ENCODE results near the gene GCLC.

The GCLC gene

DNA sequence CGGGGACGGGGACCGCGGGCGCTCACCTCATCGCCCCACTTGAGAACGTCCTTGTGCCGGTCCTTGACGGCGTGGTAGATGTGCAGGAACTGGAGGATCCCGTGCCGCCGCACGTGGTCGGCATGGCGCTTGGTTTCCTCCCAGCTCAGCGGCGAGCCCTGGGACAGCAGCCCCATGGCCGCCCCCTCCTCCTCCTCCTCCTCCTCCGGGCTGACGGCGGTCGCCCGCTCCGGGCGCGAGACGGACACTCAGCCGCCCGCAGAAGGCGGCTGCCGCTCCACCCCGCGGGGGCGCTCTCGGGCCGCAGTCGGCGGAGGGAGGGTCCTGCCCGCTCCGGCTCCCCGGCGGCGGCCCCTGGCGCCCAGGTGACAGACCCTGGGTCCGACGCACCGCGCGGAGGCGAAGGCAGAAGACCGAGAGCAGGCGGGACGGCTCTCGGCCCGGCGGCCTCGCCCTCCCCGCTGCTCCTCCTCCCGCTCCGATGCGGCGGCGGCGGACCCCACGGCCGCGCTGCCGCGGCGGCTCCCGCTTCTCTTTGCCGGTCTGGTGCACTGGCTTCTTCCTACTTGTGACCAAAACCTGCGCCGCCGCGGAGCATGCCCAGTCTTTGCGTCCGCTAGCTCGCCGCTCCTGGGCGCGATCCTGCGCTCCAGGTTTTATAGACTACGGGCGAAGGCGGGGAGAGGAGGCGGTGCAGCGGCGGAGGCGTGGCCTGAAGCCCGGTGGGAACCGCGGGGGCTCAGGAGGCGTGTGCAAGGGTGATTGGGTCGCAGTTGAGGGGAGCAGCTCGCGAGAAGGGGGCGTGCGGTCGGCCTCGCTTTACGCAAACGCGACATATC lies at the start of gene GCLC:
GCLC (minus strand) TSS at position 632 of the 839 bp plus-strand sequence; CDS start at position 176, 456 bp downstream.
- H3K4me3 ChIP-seq (ENCODE audit: low read depth in 1 of 2, low read length in 2 of 2), result peak within 1 kb of the TSS; percentile 80 to 91
- H3K9ac ChIP-seq (ENCODE audit: low read length), result peak within 1 kb of the TSS; percentile 63
- H3K4me1 ChIP-seq (ENCODE audit: insufficient read depth, low read length), result peaks cover 49% of the 10 kb centered on the region
- H3K27ac ChIP-seq (ENCODE audit: low read depth, low read length), result peak within 1 kb of the TSS; percentile 88
- H3K9me3 ChIP-seq (ENCODE audit: low read length), result no peaks in the 10 kb centered on the region
- H3K27me3 ChIP-seq (ENCODE audit: control insufficient read depth in 1 of 2, insufficient read depth in 2 of 2, low read length in 2 of 2), result no peaks in the 10 kb centered on the region
- H3K36me3 ChIP-seq (ENCODE audit: insufficient read depth, low read length), result no peaks in the 10 kb centered on the region

DNA sequence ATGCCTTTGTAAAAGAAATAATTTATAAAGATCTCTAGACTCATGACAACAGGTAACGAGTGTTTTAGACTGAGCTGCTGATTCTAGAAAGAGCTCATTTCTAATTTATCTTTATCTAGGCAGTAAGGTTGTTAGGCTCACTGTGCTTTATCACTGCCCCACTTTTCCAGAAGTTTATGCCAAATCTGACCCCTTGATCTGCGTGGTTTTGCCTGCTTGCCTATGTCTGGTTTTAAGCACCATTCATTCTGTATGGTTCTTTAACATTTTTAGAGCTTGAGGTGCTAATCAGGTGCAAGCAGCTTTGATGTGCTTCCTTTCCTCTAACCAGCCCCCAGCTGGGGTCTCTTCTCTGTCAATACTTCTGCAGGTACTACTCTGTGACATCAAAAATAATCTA lies 49.7 kb upstream of the GCLC start:
- Histone ChIP-seq H3K36me3 (ENCODE audit: insufficient read depth, low read length) (no peaks in the 10 kb centered on the region), H3K9ac (ENCODE audit: low read length) (no peak overlapping the region), H3K9me3 (ENCODE audit: low read length) (no peaks in the 10 kb centered on the region), H3K27ac (ENCODE audit: low read depth, low read length) (no peak overlapping the region), H3K27me3 (ENCODE audit: control insufficient read depth in 1 of 2, insufficient read depth in 2 of 2, low read length in 2 of 2) (no peaks in the 10 kb centered on the region), H3K4me1 (ENCODE audit: insufficient read depth, low read length) (no peaks in the 10 kb centered on the region), H3K4me3 (ENCODE audit: low read depth in 1 of 2, low read length in 2 of 2) (no peak overlapping the region)

DNA sequence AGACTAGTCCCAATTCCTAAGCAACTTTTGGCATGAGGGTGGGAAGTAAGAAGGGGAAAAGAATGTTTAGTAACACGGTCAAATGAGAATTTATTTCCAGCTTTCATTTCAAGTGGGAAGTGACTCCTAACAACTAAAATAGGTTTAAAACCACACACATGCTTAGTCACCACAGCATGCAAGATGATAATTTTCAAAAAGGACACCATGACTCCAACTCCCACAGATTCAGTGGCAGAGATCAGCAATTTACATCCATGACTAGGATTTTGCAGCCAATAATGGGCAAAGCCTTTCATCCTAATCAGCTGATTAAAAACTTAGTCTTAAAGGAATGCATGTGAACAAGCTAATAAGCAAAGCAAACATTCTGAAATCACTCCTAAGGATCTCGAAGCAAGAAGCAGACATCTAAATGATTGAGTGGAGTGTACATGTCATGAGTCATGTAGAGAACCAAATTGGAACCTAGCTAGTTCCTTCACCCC lies 48.1 kb upstream of the GCLC start:
- Histone ChIP-seq H3K27ac (ENCODE audit: low read depth, low read length) (no peak overlapping the region), H3K4me3 (ENCODE audit: low read depth in 1 of 2, low read length in 2 of 2) (no peak overlapping the region), H3K9me3 (ENCODE audit: low read length) (no peaks in the 10 kb centered on the region), H3K4me1 (ENCODE audit: insufficient read depth, low read length) (no peaks in the 10 kb centered on the region), H3K27me3 (ENCODE audit: control insufficient read depth in 1 of 2, insufficient read depth in 2 of 2, low read length in 2 of 2) (no peaks in the 10 kb centered on the region), H3K9ac (ENCODE audit: low read length) (no peak overlapping the region), H3K36me3 (ENCODE audit: insufficient read depth, low read length) (no peaks in the 10 kb centered on the region)

DNA sequence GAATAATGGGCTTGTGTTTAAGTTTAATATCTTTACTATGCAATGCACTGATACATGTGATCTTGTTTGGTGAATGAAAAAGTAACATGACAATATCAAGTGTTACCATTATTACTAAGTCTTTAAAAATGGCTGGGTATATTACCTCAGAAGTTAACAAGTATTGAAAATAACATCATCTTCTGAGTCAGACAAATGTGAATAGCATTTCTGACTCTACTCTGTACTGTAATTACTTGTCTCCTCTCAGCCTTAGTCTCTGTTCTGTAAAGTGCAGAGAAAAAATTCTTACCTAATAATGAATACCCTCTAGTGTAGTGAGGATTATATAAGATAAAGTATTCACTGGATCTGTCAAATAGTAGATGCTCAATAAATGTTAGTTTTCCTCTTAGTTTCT lies 47.0 kb upstream of the GCLC start:
- Histone ChIP-seq H3K9me3 (ENCODE audit: low read length) (no peaks in the 10 kb centered on the region), H3K27me3 (ENCODE audit: control insufficient read depth in 1 of 2, insufficient read depth in 2 of 2, low read length in 2 of 2) (no peaks in the 10 kb centered on the region), H3K4me1 (ENCODE audit: insufficient read depth, low read length) (no peaks in the 10 kb centered on the region), H3K27ac (ENCODE audit: low read depth, low read length) (no peak overlapping the region), H3K4me3 (ENCODE audit: low read depth in 1 of 2, low read length in 2 of 2) (no peak overlapping the region), H3K36me3 (ENCODE audit: insufficient read depth, low read length) (no peaks in the 10 kb centered on the region), H3K9ac (ENCODE audit: low read length) (no peak overlapping the region)

DNA sequence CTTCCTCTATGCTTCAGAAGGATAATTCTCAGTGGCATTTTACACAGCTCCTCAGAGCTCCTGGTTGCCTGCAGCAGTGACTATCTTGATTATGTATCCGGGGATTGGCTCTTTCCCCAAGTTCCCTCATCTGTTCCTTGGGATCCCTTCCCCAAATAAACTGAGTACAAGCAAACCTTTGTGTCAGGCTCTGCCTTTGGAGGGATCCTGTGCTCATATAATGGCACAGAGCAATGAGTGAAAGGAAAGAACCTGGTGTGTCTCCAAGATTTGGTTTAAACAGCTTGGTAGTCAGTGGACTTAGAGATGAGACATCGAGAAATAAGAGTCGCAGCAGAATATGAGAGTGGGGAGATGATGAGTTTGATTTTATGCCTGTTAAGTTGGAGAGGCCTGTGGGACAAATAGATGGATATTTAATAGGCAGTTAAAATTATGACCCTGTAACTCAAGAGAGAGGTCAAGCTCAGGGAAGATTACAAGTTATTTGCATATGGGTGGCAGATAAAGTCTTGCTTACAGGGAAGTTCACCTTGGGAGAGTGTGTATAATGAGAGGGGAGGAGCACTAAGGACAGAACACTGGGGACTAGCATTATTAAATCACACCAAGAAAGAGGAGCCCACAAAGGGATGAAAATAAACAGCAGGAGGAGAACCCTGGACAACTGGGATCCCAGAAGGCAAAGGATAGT lies 44.1 kb upstream of the GCLC start:
- H3K4me1 ChIP-seq (ENCODE audit: insufficient read depth, low read length), result no peaks in the 10 kb centered on the region

DNA sequence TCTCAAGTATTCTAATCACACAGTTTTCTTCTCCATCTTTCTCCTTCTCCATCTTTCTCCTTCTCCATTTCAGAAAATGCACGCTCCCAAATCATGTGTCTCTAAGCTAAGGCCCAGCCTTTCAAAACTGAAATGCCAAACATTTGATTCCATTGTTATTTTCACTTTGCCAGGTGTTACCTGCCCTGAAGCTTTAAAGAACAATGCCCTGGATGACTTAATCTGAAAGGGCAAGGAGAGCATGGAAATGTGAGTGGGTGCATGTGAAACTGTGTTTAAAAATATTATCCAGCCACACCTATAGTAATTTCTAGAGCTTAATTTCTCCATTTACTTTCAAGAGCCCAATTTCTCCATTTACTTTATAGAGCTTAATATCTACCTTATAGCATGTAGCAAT lies 42.4 kb upstream of the GCLC start:
- Histone ChIP-seq H3K4me1 (ENCODE audit: insufficient read depth, low read length) (peaks cover under 1% of the 10 kb centered on the region), H3K27ac (ENCODE audit: low read depth, low read length) (no peak overlapping the region), H3K4me3 (ENCODE audit: low read depth in 1 of 2, low read length in 2 of 2) (no peak overlapping the region), H3K36me3 (ENCODE audit: insufficient read depth, low read length) (no peaks in the 10 kb centered on the region), H3K9me3 (ENCODE audit: low read length) (no peaks in the 10 kb centered on the region), H3K27me3 (ENCODE audit: control insufficient read depth in 1 of 2, insufficient read depth in 2 of 2, low read length in 2 of 2) (no peaks in the 10 kb centered on the region), H3K9ac (ENCODE audit: low read length) (no peak overlapping the region)

More for the DNA sequence above, 44.1 kb upstream of the GCLC start:
- Histone ChIP-seq H3K9me3 (ENCODE audit: low read length) (no peaks in the 10 kb centered on the region), H3K4me3 (ENCODE audit: low read depth in 1 of 2, low read length in 2 of 2) (no peak overlapping the region), H3K27me3 (ENCODE audit: control insufficient read depth in 1 of 2, insufficient read depth in 2 of 2, low read length in 2 of 2) (no peaks in the 10 kb centered on the region), H3K36me3 (ENCODE audit: insufficient read depth, low read length) (no peaks in the 10 kb centered on the region), H3K9ac (ENCODE audit: low read length) (no peak overlapping the region), H3K27ac (ENCODE audit: low read depth, low read length) (no peak overlapping the region)

DNA sequence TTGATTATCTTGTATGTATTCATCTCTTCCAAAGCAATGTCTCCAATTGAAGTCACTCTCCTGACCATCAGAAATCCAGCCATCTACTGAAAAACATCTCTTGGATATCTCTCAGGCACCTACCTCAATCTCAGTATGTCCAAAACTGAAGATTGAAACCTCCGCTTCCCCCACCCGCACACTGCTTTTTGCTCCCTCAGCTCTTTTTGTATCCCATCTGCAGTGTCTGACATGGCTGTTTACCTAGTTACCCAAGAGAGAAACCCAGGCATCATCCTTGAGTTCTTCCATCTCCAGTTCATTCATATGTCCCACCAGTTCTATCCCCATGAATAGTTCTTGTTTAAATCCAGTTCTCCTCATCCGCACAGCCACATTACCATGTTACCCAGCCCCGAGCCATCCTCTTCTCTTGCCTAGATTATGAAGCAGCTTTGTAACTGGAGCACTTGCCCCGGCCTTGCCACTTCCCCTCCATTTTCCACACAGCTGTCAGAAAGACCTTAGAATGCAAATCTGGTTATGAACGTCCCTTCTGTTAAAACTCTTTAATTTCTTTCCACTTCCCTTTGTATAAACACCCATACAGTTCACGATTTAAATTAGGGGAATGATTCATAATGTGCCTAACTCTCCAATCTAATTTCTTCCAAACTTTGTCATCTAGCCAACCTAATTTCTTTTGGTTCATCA lies 40.5 kb upstream of the GCLC start:
- no peak overlapping the region for H3K27ac ChIP-seq (ENCODE audit: low read depth, low read length)

DNA sequence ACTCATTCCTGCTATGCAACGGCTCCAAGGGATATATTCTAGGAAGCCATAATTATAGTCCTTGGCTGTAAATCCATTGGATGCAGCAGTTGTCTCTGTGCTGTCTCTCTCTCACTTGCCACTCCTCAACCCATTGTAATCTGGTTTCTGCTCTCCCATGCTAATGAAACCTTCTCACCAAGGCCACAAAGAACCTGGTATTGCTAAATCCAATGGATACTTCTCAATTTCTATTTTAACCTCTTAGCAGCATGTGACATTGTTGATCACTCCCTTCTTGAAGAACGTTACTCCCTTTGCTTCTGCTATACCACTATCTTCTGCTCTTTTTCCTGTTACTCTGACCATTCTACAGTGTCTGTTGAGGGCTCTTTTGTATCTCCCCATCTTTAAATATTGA lies 39.8 kb upstream of the GCLC start:
- H3K9ac ChIP-seq (ENCODE audit: low read length), result no peak overlapping the region
- H3K36me3 ChIP-seq (ENCODE audit: insufficient read depth, low read length), result no peaks in the 10 kb centered on the region
- no peak overlapping the region for H3K27ac ChIP-seq (ENCODE audit: low read depth, low read length)
- H3K27me3 ChIP-seq (ENCODE audit: control insufficient read depth in 1 of 2, insufficient read depth in 2 of 2, low read length in 2 of 2), result no peaks in the 10 kb centered on the region
- H3K9me3 ChIP-seq (ENCODE audit: low read length), result no peaks in the 10 kb centered on the region
- H3K4me3 ChIP-seq (ENCODE audit: low read depth in 1 of 2, low read length in 2 of 2), result no peak overlapping the region
- peaks cover 14% of the 10 kb centered on the region for H3K4me1 ChIP-seq (ENCODE audit: insufficient read depth, low read length)

More for the DNA sequence above, 40.5 kb upstream of the GCLC start:
- Histone ChIP-seq H3K4me1 (ENCODE audit: insufficient read depth, low read length) (peaks cover 14% of the 10 kb centered on the region), H3K9ac (ENCODE audit: low read length) (no peak overlapping the region), H3K36me3 (ENCODE audit: insufficient read depth, low read length) (no peaks in the 10 kb centered on the region), H3K9me3 (ENCODE audit: low read length) (no peaks in the 10 kb centered on the region), H3K4me3 (ENCODE audit: low read depth in 1 of 2, low read length in 2 of 2) (no peak overlapping the region), H3K27me3 (ENCODE audit: control insufficient read depth in 1 of 2, insufficient read depth in 2 of 2, low read length in 2 of 2) (no peaks in the 10 kb centered on the region)

DNA sequence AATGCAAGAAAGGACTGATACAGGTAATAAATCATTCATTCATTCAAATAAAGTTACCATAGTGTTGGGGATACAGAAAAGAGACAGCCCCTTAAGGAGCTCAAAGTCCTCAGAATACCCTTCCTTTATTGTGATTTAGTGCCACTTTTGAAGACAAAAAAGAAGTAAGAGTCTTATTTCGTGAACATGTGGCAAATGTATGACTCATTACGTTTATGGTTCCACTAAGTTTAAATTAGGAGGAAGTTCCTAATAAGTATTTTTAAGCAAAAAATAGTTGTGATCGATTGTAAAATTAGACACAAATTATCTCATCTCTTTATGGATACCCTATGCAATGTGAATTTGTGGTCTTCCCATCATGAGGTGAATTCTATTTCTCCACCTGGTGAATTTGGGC lies 38.5 kb upstream of the GCLC start:
- Histone ChIP-seq H3K36me3 (ENCODE audit: insufficient read depth, low read length) (no peaks in the 10 kb centered on the region), H3K9ac (ENCODE audit: low read length) (no peak overlapping the region), H3K4me3 (ENCODE audit: low read depth in 1 of 2, low read length in 2 of 2) (no peak overlapping the region), H3K9me3 (ENCODE audit: low read length) (no peaks in the 10 kb centered on the region), H3K4me1 (ENCODE audit: insufficient read depth, low read length) (peaks cover 14% of the 10 kb centered on the region), H3K27me3 (ENCODE audit: control insufficient read depth in 1 of 2, insufficient read depth in 2 of 2, low read length in 2 of 2) (no peaks in the 10 kb centered on the region), H3K27ac (ENCODE audit: low read depth, low read length) (no peak overlapping the region)

DNA sequence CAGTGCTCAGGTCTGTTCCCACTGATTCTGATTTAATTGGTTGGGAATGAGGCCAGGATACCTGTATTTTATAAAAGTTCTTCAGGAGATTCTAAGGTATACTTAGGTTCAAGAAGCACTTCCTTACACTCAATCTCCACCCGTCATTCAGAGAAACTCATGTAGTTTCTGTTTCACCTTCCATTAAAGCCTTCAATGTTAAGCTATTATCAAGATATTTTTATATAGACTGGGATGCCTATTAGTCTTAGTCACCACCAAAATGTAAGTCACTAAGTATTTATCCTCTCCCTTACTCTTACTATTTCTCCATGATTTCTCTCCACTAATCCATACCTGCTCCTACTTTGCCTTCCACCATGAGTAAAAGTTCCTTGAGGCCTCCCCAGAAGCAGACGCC lies 38.1 kb upstream of the GCLC start:
- H3K9ac ChIP-seq (ENCODE audit: low read length), result no peak overlapping the region
- no peak overlapping the region for H3K4me3 ChIP-seq (ENCODE audit: low read depth in 1 of 2, low read length in 2 of 2)
- H3K27me3 ChIP-seq (ENCODE audit: control insufficient read depth in 1 of 2, insufficient read depth in 2 of 2, low read length in 2 of 2), result no peaks in the 10 kb centered on the region
- no peaks in the 10 kb centered on the region for H3K36me3 ChIP-seq (ENCODE audit: insufficient read depth, low read length)
- H3K27ac ChIP-seq (ENCODE audit: low read depth, low read length), result no peak overlapping the region
- peaks cover 14% of the 10 kb centered on the region for H3K4me1 ChIP-seq (ENCODE audit: insufficient read depth, low read length)
- H3K9me3 ChIP-seq (ENCODE audit: low read length), result no peaks in the 10 kb centered on the region

DNA sequence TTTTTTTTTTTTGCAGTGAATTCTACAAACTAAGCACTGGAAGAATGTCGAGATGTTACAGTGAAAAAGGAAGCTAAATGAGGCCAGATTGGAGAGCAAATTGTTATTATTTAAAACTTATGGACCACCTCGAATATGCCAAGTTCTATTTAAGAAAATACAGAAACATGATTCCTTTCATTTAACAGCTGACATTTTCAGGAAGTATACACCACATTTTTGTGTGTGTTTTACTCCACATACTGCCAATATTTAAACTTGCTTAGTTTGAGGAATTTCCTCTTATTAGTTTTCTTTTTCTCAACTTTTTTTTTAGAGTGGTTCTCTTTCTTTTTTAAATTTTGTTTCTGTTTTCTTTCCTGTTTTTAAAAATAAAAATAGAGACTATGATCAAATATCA lies 37.0 kb upstream of the GCLC start:
- Histone ChIP-seq H3K4me3 (ENCODE audit: low read depth in 1 of 2, low read length in 2 of 2) (no peak overlapping the region), H3K4me1 (ENCODE audit: insufficient read depth, low read length) (peaks cover 14% of the 10 kb centered on the region), H3K9ac (ENCODE audit: low read length) (no peak overlapping the region), H3K9me3 (ENCODE audit: low read length) (no peaks in the 10 kb centered on the region), H3K27me3 (ENCODE audit: control insufficient read depth in 1 of 2, insufficient read depth in 2 of 2, low read length in 2 of 2) (no peaks in the 10 kb centered on the region), H3K27ac (ENCODE audit: low read depth, low read length) (peak overlapping the region; percentile 19), H3K36me3 (ENCODE audit: insufficient read depth, low read length) (no peaks in the 10 kb centered on the region)
